ENCODE data around the gene SREBF2. TPM values are rescaled to one million over a fixed set of nuclear protein-coding genes. Genes with fewer than 3 reads are reported as not detected.

The SREBF2 gene
- total and polyA plus RNA-seq, 9 of the 15 experiments (the other 6 are each of a cell fraction or from before 2014, with no cell fraction given): 1.1 to 84.2 (median 26.9) TPM

GRCh38 chr22:41917903-41918791 is 85.2 kb downstream of the SREBF2 start:
- peaks cover 3% of the 10 kb centered on the region; the same call in 1 of the 2 replicates for H4K20me1 ChIP-seq (replicated peaks; ENCODE audit: control insufficient read depth, insufficient read depth, low read length)
- CTCF ChIA-PET (ENCODE audit: low intra/inter-chr PET ratio): no interaction called here
- H3K9me1 ChIP-seq (ENCODE audit: control insufficient read depth, insufficient read depth, low read length): no peaks in the 10 kb centered on the region
- H2AFZ ChIP-seq (ENCODE audit: low read depth, low read length): no peak overlapping the region
- no peak overlapping the region for H3K4me2 ChIP-seq (ENCODE audit: insufficient read depth, low read length)
- no peak overlapping the region for H3K4me3 ChIP-seq
- no peaks in the 10 kb centered on the region for H3K9me3 ChIP-seq (replicated peaks; ENCODE audit: control insufficient read depth, insufficient read depth, low read depth, low read length)
- POLR2A ChIA-PET: interaction anchor here (0.5 kb wide), 1 partner anchor 696 kb away, joined by 3 read pairs; the partner anchor contains the start of gene POLDIP3
- peak; percentile 92 for TF ChIP-seq NFIC (IDR thresholded peaks at IDR 0.05)
- TF ChIP-seq EP300 (IDR thresholded peaks at IDR 0.05; ENCODE audit: low read length): no peak
- no peak for TF ChIP-seq ZFP30 (CRISPR knock-in tag; IDR thresholded peaks at IDR 0.05; ENCODE audit: borderline replicate concordance)
- no peak for TF ChIP-seq ZNF347 (CRISPR knock-in tag; IDR thresholded peaks at IDR 0.05; ENCODE audit: low read depth)
- TF ChIP-seq SPI1 (IDR thresholded peaks at IDR 0.05; ENCODE audit: borderline replicate concordance, low read depth, low read length): peak; percentile 91
- no peaks in the 10 kb centered on the region for H3K79me2 ChIP-seq (ENCODE audit: control insufficient read depth, insufficient read depth, low read length)
- WGBS (ENCODE audit: insufficient coverage, low coverage, missing lambda C conversion rate): 51% methylated on average over 10 of the region's 23 CpGs
- H3K27ac ChIP-seq (ENCODE audit: extremely low read depth, low read depth, low read length): no peak overlapping the region
- H3K9ac ChIP-seq (ENCODE audit: insufficient read depth in 1 of 2, low read depth in 2 of 2, low read length in 2 of 2): peak overlapping the region in 1 of 2 experiments; percentile 74; a peak in 2 of 4 replicates
- no TSS peak for BruUV-seq (replicated peaks)
- H3K27me3 ChIP-seq (ENCODE audit: control insufficient read depth in 2 of 2, insufficient read depth in 2 of 2, low read length in 2 of 2): 0 out of 5 replicates have a peak, but pooled peaks cover 0 to 4% of the 10 kb centered on the region in 2 experiments
- no peaks in the 10 kb centered on the region for H3K36me3 ChIP-seq (ENCODE audit: control insufficient read depth, insufficient read depth, low read length)
- DNase-seq (ENCODE audit: extremely low read depth in 1 of 4, low spot score in 3 of 4) (peak in 1 of 4 experiments; percentile 42), FAIRE-seq (no peak), ATAC-seq (no peak)
- in situ Hi-C loops (cut with MboI): no loop called here
- intact Hi-C loops (cut with micrococcal nuclease): no loop called here
- peaks cover 6 to 48% of the 10 kb centered on the region in 2 experiments; a peak in 3 of 5 replicates for H3K4me1 ChIP-seq (replicated peaks in 1 of 2; ENCODE audit: control insufficient read depth in 2 of 2, insufficient read depth in 2 of 2, low read length in 2 of 2)
